Right lobe of liver (tissue), 6 donors: Measurements from ENCODE around the gene SLCO3A1. TPM values are rescaled to one million over a fixed set of nuclear protein-coding genes. Genes with fewer than 3 reads are reported as not detected.

ENCODE experiments used
- ATAC-seq, 4 donors: fragments of 200-7000 bp; cut with Tn5 transposase; one replicate each; pipeline ENCODE4 v1.9.1; 2020; ENCODE audit warnings: mild to moderate bottlenecking in 4 of 4, moderate library complexity in 4 of 4
- DNase-seq, 3 donors: peaks; one replicate each; pipeline ENCODE4 v3.0.0-alpha.2; 2020
- H3K27ac ChIP-seq, 3 donors: fragments of 200-600 bp; one replicate each; pipeline ENCODE4 v1.8.0; 2022
- H3K27me3 ChIP-seq, 2 donors: fragments of 200-600 bp; one replicate each; pipeline ENCODE4 v1.8.0; 2022
- H3K36me3 ChIP-seq, 4 donors: fragments of 200-600 bp; sonication (generic) in 1 of 4; one replicate each; pipeline versions ENCODE4 v1.5.1 to v1.8.0; 2017 to 2022; ENCODE audit warnings: control low read depth in 1 of 4
- H3K4me1 ChIP-seq, 4 donors: fragments of 200-600 bp; sonication (generic) in 1 of 4; one replicate each; pipeline versions ENCODE4 v1.5.1 to v1.8.0; 2017 to 2022; ENCODE audit warnings: control low read depth in 1 of 4
- H3K4me3 ChIP-seq, 3 donors: fragments of 200-600 bp; one replicate each; pipeline ENCODE4 v1.8.0; 2022
- H3K9me3 ChIP-seq, 4 donors: fragments of 200-600 bp; sonication (generic) in 1 of 4; one replicate each; pipeline versions ENCODE4 v1.5.1 to v1.8.0; 2017 to 2022; ENCODE audit warnings: control low read depth in 1 of 4
- POLR2A ChIP-seq: fragments of 450-650 bp; IDR thresholded peaks from one replicate; pipeline ENCODE4 v1.6.1; 2017; ENCODE audit warnings: antibody characterized with exemption, mild to moderate bottlenecking
- WGBS: methylation state at CpG from one replicate; pipeline ENCODE4 v1.1.6; 2018; ENCODE audit warnings: low coverage, low lambda C conversion rate; ENCODE audit not compliant: insufficient coverage; ENCODE audit errors: missing lambda C conversion rate; 5-methylcytosine and 5-hydroxymethylcytosine counted together
- intact Hi-C, 2 donors: fragments of 100-400 bp; cut with DNase I; formaldehyde crosslinking; loops; one replicate each; pipeline versions ENCODE4 v1.11.2 to v1.14.1; 2022
- total RNA-seq, 6 experiments: library from RNA; depleted of rRNA in 2 of 6; stranded (reverse); fragments of >200 nt in 2 of 6; fragmentation: NEBNext Ultra II Directional in 3 of 6; extraction: Animal tissue kit (Norgen Biotek cat#: 25700) in 3 of 6; gene quantifications; one replicate each; pipeline versions ENCODE4 v1.1.0 to v1.2.4, GENCODE V29; 2016 to 2023
- TF ChIP-seq, protein P1 (sequence below), 4 donors: fragments of 200-600 bp in 3 of 4; fragments of 450-650 bp in 1 of 4; IDR thresholded peaks; one replicate each; pipeline versions ENCODE4 v1.5.1 to v1.8.0; 2016 to 2022; ENCODE audit warnings: antibody characterized with exemption in 4 of 4, mild to moderate bottlenecking in 2 of 4
- donor health status: DM: no; HTN: yes; CAD: no.
- donor health status: DM: no; HTN: no; CAD: no.
- donor health status: DM: no; HTN: no; CAD: no.
- donor health status: DM: no; HTN: yes; CAD: no.
- donor health status: DM: no; HTN: yes; CAD: no.

SLCO3A1 gene
- total RNA-seq, 6 experiments from 2014 or later: 2.4 to 7.7 (median 3.7) TPM

DNA sequence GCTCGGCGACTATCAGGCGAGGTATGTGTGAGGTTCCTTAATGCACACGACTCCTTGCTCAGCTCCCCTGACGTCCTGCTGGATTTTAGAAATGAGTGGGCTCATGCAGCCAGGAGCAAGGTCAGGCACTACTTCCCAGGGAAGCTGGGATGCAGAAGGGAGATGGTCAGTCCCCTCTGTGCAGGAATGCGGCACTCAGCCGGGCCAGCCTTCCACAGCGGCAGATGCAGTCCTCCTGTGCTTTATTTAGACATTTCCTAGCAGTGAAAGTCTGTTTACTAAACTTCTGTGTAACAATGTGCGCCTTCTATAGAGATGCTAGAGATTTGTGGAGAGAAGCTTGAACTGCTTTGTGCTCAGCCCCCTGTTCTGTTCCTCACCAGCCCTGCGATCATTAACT, 252.1 kb downstream of the SLCO3A1 start:
- Histone ChIP-seq H3K36me3 (no peaks in the 10 kb centered on the region), H3K4me1 (no peaks in the 10 kb centered on the region), H3K9me3 (no peaks in the 10 kb centered on the region), H3K4me3 (no peak overlapping the region), H3K27me3 (no peaks in the 10 kb centered on the region), H3K27ac (no peak overlapping the region)
- intact Hi-C loops: no loop called here
- DNase-seq (no peak), ATAC-seq (no peak)
- no peak for TF ChIP-seq POLR2A
- TF ChIP-seq, protein P1, sequence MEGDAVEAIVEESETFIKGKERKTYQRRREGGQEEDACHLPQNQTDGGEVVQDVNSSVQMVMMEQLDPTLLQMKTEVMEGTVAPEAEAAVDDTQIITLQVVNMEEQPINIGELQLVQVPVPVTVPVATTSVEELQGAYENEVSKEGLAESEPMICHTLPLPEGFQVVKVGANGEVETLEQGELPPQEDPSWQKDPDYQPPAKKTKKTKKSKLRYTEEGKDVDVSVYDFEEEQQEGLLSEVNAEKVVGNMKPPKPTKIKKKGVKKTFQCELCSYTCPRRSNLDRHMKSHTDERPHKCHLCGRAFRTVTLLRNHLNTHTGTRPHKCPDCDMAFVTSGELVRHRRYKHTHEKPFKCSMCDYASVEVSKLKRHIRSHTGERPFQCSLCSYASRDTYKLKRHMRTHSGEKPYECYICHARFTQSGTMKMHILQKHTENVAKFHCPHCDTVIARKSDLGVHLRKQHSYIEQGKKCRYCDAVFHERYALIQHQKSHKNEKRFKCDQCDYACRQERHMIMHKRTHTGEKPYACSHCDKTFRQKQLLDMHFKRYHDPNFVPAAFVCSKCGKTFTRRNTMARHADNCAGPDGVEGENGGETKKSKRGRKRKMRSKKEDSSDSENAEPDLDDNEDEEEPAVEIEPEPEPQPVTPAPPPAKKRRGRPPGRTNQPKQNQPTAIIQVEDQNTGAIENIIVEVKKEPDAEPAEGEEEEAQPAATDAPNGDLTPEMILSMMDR (IDR thresholded peaks at IDR 0.05): no peak
- WGBS: 79% methylated on average over 7 of the region's 10 CpGs

DNA sequence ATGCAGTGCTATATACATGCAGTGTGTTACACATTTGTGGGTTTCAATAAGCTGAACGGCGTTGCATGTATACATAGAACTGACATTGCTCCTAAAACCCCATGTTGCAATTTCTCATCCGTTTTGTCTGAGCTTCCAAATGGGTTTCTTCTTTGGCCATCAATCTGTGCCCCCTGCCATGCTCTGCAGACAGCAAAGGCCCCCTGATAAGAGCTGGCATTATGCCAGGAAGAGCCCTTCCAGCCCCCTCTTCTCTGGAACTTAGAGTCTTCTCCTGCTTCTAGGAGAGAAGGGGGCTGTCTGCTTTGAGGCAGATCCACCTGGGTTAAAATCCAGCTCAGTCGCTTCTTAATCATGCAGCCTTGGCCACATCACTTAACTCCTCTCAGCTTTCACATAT, 254.0 kb downstream of the SLCO3A1 start:
- no peaks in the 10 kb centered on the region for H3K9me3 ChIP-seq
- intact Hi-C loops: no loop called here
- H3K27me3 ChIP-seq: no peaks in the 10 kb centered on the region
- WGBS: no CpG with 5 or more reads among the region's 4 CpGs
- no peaks in the 10 kb centered on the region for H3K4me1 ChIP-seq
- ATAC-seq (no peak), DNase-seq (no peak)
- H3K36me3 ChIP-seq: no peaks in the 10 kb centered on the region
- no peak overlapping the region for H3K4me3 ChIP-seq
- TF ChIP-seq POLR2A: no peak
- TF ChIP-seq, protein P1 (IDR thresholded peaks at IDR 0.05): no peak
- no peak overlapping the region for H3K27ac ChIP-seq

DNA sequence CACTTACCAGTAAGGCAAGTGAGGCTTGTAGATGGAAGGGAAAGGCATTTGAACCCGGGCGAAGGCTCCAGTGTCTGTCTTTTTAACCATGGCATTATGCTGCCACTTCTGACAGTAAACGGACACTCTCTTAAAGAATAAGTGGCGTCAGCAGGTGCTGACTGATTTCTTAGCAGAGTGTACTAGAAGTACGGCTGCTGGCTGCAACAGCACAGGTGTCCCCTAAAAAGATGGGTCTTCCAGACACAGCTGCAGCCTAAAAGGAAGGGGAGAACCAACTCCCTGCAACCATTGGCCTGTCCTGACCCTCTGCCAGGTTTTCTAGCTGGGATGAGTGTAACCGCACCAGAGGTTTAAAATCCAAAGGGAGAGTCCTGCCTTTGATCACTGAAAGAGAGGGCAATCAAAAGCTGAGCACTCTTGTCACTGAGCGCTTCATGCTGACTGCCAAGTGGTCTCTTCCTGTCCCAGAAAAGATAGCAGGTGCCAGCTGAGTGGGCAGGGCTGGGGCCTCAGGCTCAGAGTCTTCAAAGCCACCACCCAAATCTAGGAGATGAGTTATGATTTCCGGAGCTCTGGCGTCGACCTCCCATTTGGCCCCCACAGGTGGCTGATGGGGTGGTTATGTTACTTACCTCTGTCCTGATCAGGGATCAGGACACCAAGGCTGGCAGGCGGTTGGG, 255.8 kb downstream of the SLCO3A1 start:
- Histone ChIP-seq H3K9me3 (no peaks in the 10 kb centered on the region), H3K36me3 (no peaks in the 10 kb centered on the region), H3K27ac (no peak overlapping the region), H3K27me3 (no peaks in the 10 kb centered on the region), H3K4me1 (no peaks in the 10 kb centered on the region), H3K4me3 (no peak overlapping the region)
- no peak for DNase-seq
- no peak for TF ChIP-seq POLR2A
- TF ChIP-seq, protein P1 (IDR thresholded peaks at IDR 0.05): no peak
- 68% methylated on average over 5 of the region's 11 CpGs for WGBS
- intact Hi-C loops: no loop called here
- no peak for ATAC-seq

DNA sequence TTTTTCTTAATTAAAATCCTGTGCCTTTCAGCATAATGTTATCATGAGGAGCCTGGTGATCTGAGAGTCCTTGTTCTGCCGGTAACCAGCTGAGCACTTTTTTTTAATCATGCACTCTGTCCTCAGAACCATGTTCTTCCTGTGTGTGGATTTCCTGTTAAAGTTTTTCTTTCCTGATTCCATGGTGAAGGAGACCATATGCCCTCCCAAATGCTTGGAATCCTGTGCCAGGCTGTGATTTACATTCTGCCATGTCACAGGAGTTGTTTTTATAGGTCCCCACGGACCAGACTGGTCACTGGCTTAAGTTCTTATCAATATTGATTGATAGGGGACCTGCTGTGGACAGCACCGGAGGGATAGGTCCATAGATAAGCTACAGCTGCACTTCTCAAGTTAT, 257.8 kb downstream of the SLCO3A1 start:
- intact Hi-C loops: no loop called here
- TF ChIP-seq, protein P1 (IDR thresholded peaks at IDR 0.05): no peak
- no peak for TF ChIP-seq POLR2A
- H3K27ac ChIP-seq: no peak overlapping the region

More for the DNA sequence above, 257.8 kb downstream of the SLCO3A1 start:
- Histone ChIP-seq H3K36me3 (no peaks in the 10 kb centered on the region), H3K4me1 (no peaks in the 10 kb centered on the region), H3K4me3 (no peak overlapping the region), H3K9me3 (no peaks in the 10 kb centered on the region), H3K27me3 (no peaks in the 10 kb centered on the region)
- WGBS: 50% methylated on average over 3 of the region's 3 CpGs
- ATAC-seq (no peak), DNase-seq (no peak)
